Fibroblast of lung (primary cell): ENCODE data around the gene APEX1.

Experiments used
- CTCF ChIP-seq, 2 donors: IDR thresholded peaks in 1 of 2; conservative IDR thresholded peaks in 1 of 2; 1 replicate in 1 of 2; 2 replicates in 1 of 2; pipeline ENCODE4 v1.5.1; 2011 to 2012; ENCODE audit warnings: low read length in 2 of 2, control low read depth in 1 of 2, inconsistent platforms in 1 of 2, low read depth in 1 of 2, mild to moderate bottlenecking in 1 of 2
- EZH2 ChIP-seq: IDR thresholded peaks from 2 replicates; pipeline ENCODE4 v1.5.1; 2012; ENCODE audit warnings: low read length, control low read depth, mild to moderate bottlenecking; ENCODE audit errors: missing control alignments

- TF ChIP-seq CTCF (conservative IDR thresholded peaks at IDR 0.05 in 1 of 2, IDR thresholded peaks at IDR 0.05 in 1 of 2; ENCODE audit: low read depth in 1 of 2, low read length in 2 of 2) (no peak), EZH2 (no peak)
These were observed 18.7 kb upstream of the APEX1 start for GRCh38 chr14:20436363-20436755.
